ENCODE results near the gene TMC1.
"Not testable (repeated sequence)": the region's sequence is repeated elsewhere in the genome, so short reads cannot be mapped to it uniquely, and the experiment has no call there.

GRCh38 chr9:72521011-72521410 is 397 bp upstream of the TMC1 start:
- TF ChIP-seq, protein P1, sequence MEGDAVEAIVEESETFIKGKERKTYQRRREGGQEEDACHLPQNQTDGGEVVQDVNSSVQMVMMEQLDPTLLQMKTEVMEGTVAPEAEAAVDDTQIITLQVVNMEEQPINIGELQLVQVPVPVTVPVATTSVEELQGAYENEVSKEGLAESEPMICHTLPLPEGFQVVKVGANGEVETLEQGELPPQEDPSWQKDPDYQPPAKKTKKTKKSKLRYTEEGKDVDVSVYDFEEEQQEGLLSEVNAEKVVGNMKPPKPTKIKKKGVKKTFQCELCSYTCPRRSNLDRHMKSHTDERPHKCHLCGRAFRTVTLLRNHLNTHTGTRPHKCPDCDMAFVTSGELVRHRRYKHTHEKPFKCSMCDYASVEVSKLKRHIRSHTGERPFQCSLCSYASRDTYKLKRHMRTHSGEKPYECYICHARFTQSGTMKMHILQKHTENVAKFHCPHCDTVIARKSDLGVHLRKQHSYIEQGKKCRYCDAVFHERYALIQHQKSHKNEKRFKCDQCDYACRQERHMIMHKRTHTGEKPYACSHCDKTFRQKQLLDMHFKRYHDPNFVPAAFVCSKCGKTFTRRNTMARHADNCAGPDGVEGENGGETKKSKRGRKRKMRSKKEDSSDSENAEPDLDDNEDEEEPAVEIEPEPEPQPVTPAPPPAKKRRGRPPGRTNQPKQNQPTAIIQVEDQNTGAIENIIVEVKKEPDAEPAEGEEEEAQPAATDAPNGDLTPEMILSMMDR (conservative IDR thresholded peaks at IDR 0.05): not testable (repeated sequence)
- TF ChIP-seq ZFX (IDR thresholded peaks at IDR 0.05): not testable (repeated sequence)
